ENCODE data around the gene HLF.

The HLF gene, protein sequence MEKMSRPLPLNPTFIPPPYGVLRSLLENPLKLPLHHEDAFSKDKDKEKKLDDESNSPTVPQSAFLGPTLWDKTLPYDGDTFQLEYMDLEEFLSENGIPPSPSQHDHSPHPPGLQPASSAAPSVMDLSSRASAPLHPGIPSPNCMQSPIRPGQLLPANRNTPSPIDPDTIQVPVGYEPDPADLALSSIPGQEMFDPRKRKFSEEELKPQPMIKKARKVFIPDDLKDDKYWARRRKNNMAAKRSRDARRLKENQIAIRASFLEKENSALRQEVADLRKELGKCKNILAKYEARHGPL

DNA sequence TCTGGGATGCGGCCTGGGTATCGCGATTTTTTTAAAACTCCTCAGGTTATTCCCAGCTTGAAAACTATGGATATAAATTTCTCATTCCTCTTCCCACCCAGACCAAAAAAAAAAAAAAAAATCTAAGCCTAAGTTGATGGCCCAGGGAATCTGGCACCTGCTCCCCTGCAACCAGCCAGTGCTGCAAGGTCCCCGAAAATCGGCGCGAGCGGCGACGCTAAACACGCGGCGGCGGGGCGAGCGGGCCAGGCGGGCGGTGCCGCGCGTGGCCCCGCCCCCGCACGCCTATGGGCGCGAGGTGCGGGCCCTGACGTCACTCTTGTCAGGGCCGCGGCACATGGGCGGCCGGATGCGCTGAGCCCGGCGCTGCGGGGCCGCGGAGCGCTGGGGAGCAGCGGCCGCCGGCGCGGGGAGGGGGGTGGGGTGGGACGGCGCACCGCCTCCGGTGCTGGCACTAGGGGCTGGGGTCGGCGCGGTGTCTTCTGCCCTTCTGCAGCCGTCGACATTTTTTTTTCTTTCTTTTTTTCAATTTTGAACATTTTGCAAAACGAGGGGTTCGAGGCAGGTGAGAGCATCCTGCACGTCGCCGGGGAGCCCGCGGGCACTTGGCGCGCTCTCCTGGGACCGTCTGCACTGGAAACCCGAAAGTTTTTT, at the start of gene HLF:
TSS of gene HLF (plus strand) at position 316 of the 654 bp plus-strand sequence. CDS start 525 bp downstream, outside the sequence.
- DNase-seq, result peak; percentile 48

DNA sequence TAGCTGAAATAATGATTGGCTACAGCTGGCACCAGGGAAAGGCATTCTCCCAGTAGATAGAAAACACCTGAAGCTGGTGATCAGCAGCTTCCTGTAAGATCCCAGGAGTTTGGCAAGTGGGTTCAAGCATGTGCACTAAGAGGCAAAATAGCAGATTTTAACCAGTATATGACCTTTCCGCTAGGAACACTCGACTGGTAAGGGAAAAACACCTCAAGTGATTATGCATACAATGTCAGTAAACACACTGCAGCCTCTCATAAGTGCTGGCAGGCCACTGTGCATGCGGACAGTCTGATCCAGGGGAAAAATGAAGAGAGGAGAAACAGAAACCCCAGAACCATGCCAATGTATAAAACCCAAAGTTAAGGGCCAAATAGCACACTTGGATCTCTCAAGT, 49.0 kb upstream of the HLF start:
- DNase-seq, result no peak

GRCh38 chr17:55216888-55217287, 47.9 kb upstream of the HLF start:
- no peak for DNase-seq

- DNase-seq, result no peak
Measured at GRCh38 chr17:55219459-55219858, 45.3 kb upstream of the HLF start.

GRCh38 chr17:55219934-55220333, 44.8 kb upstream of the HLF start:
- peak; percentile 62 for DNase-seq

GRCh38 chr17:55223524-55223923, 41.2 kb upstream of the HLF start:
- no peak for DNase-seq

DNA sequence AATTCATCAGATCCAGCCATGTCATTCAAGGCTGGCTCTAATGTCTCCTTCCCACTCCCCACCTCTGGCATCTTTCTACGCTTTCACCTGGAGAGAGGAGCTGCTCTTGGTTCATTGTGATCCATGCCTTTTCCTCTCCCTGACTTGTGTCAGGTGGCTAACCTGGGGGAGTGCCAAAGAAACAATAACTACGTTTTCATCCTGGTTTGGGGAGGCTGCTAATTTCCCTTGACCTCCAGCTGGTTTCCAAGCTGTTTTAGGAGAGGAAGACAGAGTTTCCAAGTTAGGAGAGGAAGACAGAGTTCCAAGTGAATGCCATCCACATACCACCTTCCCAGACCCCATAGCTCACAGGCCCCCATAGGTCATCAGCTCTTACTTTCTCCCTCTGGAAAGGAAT, 40.0 kb upstream of the HLF start:
- DNase-seq, result no peak

- DNase-seq, result no peak
Measured at GRCh38 chr17:55225237-55225636, 39.5 kb upstream of the HLF start.

DNA sequence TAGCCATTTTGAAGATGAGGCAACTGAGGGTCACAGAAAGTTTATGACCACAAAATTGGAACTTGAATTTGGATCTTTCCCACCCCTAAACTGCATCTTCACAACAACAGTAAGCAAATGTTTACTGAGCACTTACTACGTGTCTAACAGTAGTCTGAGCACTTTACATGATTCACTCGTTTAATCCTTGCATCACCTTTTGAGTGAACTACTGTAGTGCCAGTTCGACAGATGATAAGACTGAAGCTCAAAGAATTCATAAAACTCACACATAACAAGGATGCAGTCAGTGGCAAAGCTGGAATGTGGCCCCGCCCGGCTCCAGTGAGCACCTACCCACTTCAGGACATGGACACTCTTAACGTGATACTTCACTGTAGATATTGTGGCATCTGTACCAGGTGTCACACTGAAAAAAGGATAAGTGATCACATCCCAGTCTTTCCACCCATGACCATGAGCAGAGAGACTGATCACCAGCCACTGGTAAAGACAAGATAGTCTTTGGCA, 36.0 kb upstream of the HLF start:
- no peak for DNase-seq

- DNase-seq, result no peak
Measured at GRCh38 chr17:55229276-55229675, 35.5 kb upstream of the HLF start.

- no peak for DNase-seq
Measured at GRCh38 chr17:55230716-55231115, 34.0 kb upstream of the HLF start.

DNA sequence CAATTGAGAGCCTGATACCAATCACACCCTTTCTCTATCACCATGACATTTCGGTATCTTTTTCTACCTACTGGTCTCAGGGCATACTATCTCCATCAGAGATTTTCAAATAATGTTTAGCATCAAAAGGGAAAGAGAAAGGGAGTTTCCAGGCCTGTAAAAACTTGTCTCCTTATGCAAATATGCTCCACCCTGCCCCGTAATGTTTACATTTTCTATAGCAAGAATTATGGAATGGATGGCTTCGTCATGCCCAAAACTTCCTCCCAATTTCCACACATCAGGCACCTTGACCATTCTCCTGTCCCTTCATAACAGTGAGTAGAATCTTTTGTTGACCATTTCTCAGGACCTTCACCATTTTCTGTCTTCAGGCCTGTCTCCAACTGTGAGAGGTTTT, 30.9 kb upstream of the HLF start:
- no peak for DNase-seq

DNA sequence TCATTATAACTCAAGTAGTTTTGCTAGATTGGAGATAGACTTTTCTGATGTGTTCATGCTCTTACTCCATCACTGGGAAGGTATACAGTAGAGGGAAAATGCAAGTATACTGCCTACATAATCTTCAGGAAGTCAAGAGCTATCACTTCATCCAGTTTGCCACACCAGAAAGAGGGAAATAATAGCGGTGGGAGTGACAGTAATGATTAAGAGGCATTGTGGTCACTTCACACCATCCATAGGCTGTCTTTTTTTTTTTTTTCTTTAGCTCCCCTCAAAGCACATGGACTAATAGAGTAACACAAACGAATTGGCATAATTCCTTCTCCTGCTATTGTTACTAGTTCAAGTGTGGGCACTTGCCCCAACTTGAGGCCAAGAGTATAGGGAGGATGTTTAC, 28.4 kb upstream of the HLF start:
- DNase-seq, result no peak

DNA sequence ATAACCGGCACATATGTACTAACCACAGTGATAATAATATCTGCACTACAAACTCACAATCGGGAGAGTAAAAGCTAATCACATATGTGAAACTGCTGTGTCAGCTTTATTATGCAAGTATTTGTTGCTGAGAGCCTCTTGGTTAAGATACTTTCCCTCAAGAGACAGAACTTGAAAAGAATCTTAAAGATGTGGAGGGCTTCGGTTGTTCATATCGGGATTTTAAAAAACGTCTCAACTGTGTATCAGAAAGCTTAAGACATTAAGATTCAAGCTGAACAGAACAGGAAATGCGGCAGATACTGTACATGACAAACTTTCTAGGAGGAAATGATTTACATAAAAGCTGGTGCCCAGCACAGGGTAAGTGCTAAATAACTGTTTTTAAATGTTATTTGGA, 27.5 kb upstream of the HLF start:
- DNase-seq, result no peak

DNA sequence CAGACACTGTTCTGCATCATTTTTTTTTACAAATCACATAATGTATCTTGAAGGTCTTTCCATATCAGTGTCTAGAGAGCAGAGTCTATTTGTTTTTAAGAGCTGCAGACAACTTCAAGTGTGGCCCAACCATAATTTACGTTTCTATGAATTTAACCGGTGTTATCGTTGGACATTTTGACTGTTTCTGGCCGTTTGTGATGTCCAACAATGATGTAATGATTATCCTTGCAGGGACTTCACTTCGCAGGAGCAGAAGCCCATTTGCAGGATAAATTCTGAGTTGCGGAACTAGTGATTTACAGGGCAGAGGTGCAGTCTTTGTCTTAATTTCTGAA, 26.9 kb upstream of the HLF start:
- DNase-seq, result no peak

DNA sequence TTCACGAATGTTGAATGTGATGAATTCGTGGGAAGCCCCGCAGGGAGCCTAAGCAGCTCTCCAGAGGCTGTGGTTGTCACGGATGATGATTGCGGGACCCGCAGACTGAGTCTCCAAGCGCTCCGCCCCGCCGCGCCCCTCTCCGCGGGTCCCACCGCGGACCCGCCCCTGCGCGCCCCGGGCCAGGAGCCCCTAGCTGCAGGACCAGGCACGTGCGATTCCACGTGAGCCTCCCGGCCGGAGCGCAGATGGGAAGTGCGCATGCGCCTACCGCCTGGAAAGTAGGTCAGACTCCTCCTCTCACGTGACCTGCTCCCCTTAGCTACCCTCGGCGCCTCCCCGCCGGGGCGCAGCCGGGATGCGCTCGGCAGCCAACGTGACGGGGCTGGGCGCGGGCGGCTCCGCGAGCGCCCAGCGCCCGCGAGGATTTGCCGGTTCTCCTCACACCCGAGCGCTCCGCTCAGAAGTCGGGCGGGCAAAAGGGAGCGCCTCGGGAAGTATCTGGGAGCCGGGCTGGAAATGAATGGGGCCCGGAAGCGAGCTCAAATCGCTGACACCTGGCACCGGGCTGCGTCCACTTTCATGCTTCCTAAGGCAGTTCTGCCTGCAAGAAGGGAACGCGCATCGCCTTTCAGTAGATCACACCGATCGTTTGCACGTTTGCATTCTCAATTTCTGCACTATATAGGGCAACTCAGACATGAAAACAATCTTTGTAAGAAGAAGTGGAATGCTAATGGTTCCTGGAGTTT, 26.4 kb upstream of the HLF start:
- DNase-seq, result peak; percentile 79

GRCh38 chr17:55238931-55239297, 25.8 kb upstream of the HLF start:
- no peak for DNase-seq

GRCh38 chr17:55241097-55241496, 23.7 kb upstream of the HLF start:
- no peak for DNase-seq

- DNase-seq, result no peak
Measured at GRCh38 chr17:55242476-55242875, 22.3 kb upstream of the HLF start.

DNA sequence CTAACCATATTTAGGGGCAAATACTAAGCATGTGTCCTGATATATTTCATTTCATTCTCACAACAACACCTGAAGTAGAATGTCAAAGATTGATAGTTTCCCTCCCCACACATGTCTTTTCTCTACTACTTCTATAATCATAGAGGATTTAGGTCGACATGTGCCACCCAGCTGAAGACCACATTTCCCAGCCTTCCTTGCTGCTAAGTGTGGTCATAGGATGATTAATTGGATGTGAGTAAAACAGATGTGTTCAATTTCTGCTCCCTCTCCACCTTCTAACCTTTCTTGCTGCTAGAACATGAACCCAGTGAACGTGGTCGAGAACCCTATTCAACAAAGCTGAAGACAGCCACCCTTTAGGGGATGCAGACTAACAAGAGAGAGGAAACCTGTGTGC, 18.8 kb upstream of the HLF start:
- DNase-seq, result no peak

DNA sequence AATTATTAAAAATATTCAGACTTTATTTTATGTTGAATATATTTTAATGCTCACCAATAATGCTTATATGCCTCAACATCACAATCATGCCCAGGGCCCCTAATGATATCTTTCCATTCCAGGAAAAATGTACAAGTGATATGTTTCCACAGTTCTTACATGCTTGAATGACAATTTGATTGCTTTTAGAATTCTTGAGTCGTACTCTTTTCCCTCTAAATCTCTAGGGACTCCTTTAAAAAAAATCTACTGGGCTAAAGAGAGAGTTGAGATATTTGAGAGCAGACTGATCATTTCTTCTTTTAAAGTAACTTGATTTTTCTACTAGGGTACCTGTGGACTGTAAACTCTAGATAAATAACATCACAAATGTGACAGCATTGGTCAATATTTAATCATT, 18.2 kb upstream of the HLF start:
- no peak for DNase-seq

DNA sequence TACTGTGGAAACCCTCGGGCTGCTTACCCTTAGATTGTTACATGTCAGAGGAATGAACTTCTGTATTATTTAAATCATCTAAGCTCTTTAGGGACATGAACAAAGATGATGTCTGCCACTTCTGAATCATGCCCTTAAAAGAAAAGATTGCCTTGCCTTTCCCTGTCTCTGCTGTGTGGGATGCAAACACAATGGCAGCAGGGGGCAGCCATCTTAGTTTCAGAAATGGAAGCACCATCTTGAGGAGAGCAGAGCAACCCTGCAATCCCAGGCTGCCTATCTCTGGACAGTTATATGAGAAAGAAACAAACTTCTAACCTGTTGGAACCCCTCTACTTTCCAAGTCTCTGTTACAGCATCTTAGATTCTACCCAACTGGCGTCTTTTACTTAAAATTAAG, 16.7 kb upstream of the HLF start:
- no peak for DNase-seq

- DNase-seq, result no peak
Measured at GRCh38 chr17:55249861-55250260, 14.9 kb upstream of the HLF start.

DNA sequence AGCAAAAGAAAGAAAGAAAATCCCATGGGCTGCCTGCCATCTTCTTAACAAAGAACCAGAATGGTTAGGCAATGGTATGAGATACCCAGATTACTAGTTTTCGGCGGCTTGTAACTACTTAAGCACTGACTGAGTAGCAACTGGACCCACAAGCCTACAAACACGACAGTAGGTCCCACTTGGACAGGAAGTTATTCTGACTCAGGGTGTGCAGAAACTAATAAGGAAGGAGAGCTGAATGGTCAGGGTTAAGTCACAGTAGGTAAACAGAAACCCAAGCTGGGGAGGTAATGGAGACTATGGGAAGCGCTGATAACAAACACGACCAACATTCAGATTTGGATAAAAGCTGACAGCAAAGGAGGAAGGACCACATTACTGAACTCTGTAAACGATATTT, 10.4 kb upstream of the HLF start:
- DNase-seq, result no peak

All from NCI-H446 treated with DMSO at 0.1 percent for 48 hours (cell line).